ENCODE measurements around the gene IMP3. TPM values are rescaled to one million over a fixed set of nuclear protein-coding genes. Genes with fewer than 3 reads are reported as not detected.
"Not testable (repeated sequence)": the region's sequence is repeated elsewhere in the genome, so short reads cannot be mapped to it uniquely, and the experiment has no call there.

IMP3 gene
- total and polyA plus RNA-seq, 8 donors, result 18.7 to 39.6 (median 30.8) TPM

DNA sequence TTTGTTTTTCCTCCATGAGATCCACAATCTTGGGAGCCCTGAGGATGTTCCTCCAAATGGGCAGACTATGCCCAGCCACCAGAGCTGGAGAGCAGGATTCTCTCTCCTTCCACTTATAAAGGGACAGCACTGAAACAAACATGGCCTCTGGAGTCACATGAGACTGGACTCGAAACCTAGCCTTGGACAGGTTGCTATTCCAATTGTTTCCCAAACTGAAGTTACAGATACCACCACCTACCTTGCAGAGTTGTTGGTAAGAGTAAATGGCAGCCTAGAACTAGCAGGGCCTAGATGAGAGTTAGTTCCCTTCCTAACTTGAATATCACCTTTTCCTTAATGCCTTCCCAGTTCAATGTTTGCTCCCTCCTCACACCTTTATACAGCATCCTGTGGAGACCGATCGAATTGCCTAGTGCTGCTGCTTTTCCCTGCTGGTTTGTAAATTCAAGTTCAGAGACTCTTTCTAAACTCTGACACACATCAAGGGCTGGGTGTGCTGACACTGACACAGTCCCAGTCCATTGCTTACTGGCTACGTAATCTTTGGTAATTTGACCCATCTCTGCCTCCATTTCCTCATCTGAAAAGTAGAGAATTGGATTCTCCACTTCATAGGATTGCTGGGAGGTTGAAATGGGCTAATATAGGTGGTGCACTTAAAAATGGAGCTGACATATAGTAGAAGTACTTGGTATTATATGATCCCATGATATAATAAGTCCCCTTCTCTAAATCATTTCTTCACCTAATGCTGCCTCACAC lies 2.6 kb downstream of the IMP3 start:
- H3K4me3 ChIP-seq, result peak overlapping the region in 1 of 4 donors; percentile 90
- no peak for FAIRE-seq
- intact Hi-C loops (cut with DNase I), result loop anchor here in 1 of 3 donors (10.0 kb wide), 1 partner anchor 47 kb away; no protein-coding TSS in a partner anchor

GRCh38 chr15:75636026-75636425 lies 4.0 kb downstream of the IMP3 start:
- intact Hi-C loops (cut with DNase I), result loop anchor here in 1 of 3 donors (10.0 kb wide), 1 partner anchor 49 kb away; no protein-coding TSS in a partner anchor
- H3K36me3 ChIP-seq, result no peaks in the 10 kb centered on the region
- H3K27me3 ChIP-seq, result no peaks in the 10 kb centered on the region
- H3K9me3 ChIP-seq, result no peaks in the 10 kb centered on the region
- H3K27ac ChIP-seq, result no peak overlapping the region
- no peak overlapping the region for H3K4me3 ChIP-seq
- ATAC-seq, result no peak
- no peak for FAIRE-seq
- 91 to 97% methylated on average over 6 of the region's 6 CpGs for WGBS, 2 donors
- peaks cover 5 to 17% (median 11%) of the 10 kb centered on the region in 3 donors for H3K4me1 ChIP-seq
- TF ChIP-seq CTCF (IDR thresholded peaks at IDR 0.05), result no peak
- DNase-seq, result no peak

More for the DNA sequence above, 2.6 kb downstream of the IMP3 start:
- no peak for TF ChIP-seq CTCF (IDR thresholded peaks at IDR 0.05)
- Histone ChIP-seq H3K4me1 (peaks cover 5 to 23% (median 11%) of the 10 kb centered on the region in 3 donors), H3K36me3 (no peaks in the 10 kb centered on the region), H3K27me3 (no peaks in the 10 kb centered on the region), H3K27ac (peak overlapping the region in 2 of 4 donors; percentile 90 to 92), H3K9me3 (no peaks in the 10 kb centered on the region)
- ATAC-seq, result no peak
- WGBS, 2 donors, result 59 to 63% methylated on average over 4 of the region's 4 CpGs
- no peak for DNase-seq

DNA sequence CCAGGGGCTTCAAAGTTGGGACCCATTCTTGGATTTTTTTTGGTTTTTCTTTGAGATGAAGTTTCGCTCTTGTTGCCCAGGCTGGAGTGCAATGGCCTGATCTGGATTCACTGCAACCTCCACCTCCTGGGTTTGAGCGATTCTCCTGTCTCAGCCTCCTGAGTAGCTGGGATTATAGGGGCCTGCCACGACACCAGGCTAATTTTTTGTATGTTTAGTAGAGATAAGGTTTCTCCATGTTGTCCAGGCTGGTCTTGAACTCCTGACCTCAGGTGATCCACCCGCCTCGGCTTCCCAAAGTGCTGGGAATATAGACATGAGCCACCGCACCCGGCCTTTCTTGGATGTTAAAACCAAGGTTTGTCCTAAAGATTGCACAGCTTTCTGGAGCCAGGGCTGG lies 6.1 kb downstream of the IMP3 start:
- WGBS, 2 donors, result 88 to 90% methylated on average over 7 of the region's 7 CpGs
- not testable (repeated sequence) for ATAC-seq
- intact Hi-C loops (cut with DNase I), result loop anchor here in 1 of 3 donors (10.0 kb wide), 1 partner anchor 51 kb away; no protein-coding TSS in a partner anchor

GRCh38 chr15:75631935-75632334 lies 8.1 kb downstream of the IMP3 start:
- no peak overlapping the region for H3K27ac ChIP-seq
- intact Hi-C loops (cut with DNase I), result loop anchor here in 1 of 3 donors (10.0 kb wide), 1 partner anchor 53 kb away; no protein-coding TSS in a partner anchor
- no peak overlapping the region for H3K4me3 ChIP-seq
- no peaks in the 10 kb centered on the region for H3K36me3 ChIP-seq
- H3K27me3 ChIP-seq, result no peaks in the 10 kb centered on the region
- no peaks in the 10 kb centered on the region for H3K9me3 ChIP-seq
- DNase-seq (no peak), FAIRE-seq (no peak), ATAC-seq (no peak)
- H3K4me1 ChIP-seq, result no peaks in the 10 kb centered on the region
- TF ChIP-seq CTCF (IDR thresholded peaks at IDR 0.05), result no peak

More for the DNA sequence above, 6.1 kb downstream of the IMP3 start:
- not testable (repeated sequence) for H3K36me3 ChIP-seq, H3K4me3 ChIP-seq, H3K9me3 ChIP-seq, H3K27ac ChIP-seq, DNase-seq, H3K27me3 ChIP-seq, FAIRE-seq
- peaks cover 5 to 14% (median 11%) of the 10 kb centered on the region in 3 donors for H3K4me1 ChIP-seq

GRCh38 chr15:75625542-75626347 lies 14.3 kb downstream of the IMP3 start, which contains the start of gene SNUPN:
TSS of gene SNUPN (minus strand) at chr15:75625725. CDS start at chr15:75621051, 4,674 bp downstream.
- no peaks in the 10 kb centered on the region for H3K27me3 ChIP-seq
- H3K9me3 ChIP-seq, result no peaks in the 10 kb centered on the region
- DNase-seq, result peak; percentile 93 to 98 (median 95)
- no peaks in the 10 kb centered on the region for H3K36me3 ChIP-seq
- H3K4me1 ChIP-seq, result peaks cover 0 to 9% (median 3%) of the 10 kb centered on the region in 3 donors
- no peak for FAIRE-seq
- intact Hi-C loops (cut with DNase I), result loop anchor here in 1 of 3 donors (10.0 kb wide), 1 partner anchor 59 kb away; no protein-coding TSS in a partner anchor
- no peak for TF ChIP-seq CTCF (IDR thresholded peaks at IDR 0.05)
- 1 to 3% methylated on average over 33 to 47 of the region's 47 CpGs for WGBS, 2 donors
- peak within 1 kb of the TSS; percentile 67 to 93 (median 89) for H3K4me3 ChIP-seq
- ATAC-seq, result peak; percentile 92 to 97 (median 96)
- peak within 1 kb of the TSS; percentile 78 to 96 (median 92) for H3K27ac ChIP-seq
